SH-SY5Y (cell line): ENCODE results near the gene NECTIN1.
A peak's percentile ranks its signal among the peaks of the same experiment; 100 is the strongest.

Experiments used
- GATA2 ChIP-seq: IDR thresholded peaks from 2 replicates; pipeline ENCODE4 v1.6.1; 2011; ENCODE audit warnings: mild to moderate bottlenecking, low read depth, low read length
- GATA3 ChIP-seq: IDR thresholded peaks from 2 replicates; pipeline ENCODE4 v1.6.1; 2011; ENCODE audit warnings: low read depth, mild to moderate bottlenecking, low read length, moderate library complexity

Gene NECTIN1

GRCh38 chr11:119720311-119720913, 8.6 kb downstream of the NECTIN1 start:
- TF ChIP-seq GATA3: no peak
- TF ChIP-seq GATA2: no peak

DNA sequence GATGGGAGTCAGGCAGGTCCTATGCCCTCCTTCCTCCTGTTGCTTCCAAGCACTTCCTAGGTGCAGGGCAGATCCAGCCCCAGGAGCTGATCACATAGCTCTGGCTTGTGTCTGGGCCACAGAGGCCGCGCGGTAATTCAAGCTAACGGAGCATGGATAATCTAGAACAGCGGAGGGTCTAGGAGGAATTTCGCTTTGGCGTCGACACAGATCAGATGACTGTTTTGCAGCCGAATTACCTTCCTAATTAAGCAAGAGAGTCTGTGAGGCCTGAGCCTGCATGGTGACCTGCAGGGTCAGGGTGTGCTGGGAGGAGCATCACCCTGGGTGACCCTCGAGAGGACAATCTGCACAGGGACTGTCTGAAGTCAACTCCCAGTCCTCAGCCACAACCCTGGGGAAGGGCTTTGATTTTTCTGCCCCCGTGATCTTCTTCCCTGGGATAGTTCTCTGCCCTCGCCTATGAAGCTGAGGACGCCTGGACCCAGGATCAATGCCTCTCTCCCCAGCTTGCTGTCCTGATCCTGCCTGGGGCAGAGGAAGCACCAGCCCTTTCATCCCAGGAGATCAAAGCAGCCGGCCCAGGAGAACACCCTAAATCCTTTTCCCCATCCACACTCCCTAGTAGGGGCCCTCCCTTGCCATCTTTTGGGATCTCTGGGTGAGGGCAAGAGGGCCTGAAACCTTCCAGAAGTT, 11.0 kb downstream of the NECTIN1 start:
- TF ChIP-seq GATA2 (no peak), GATA3 (no peak)

DNA sequence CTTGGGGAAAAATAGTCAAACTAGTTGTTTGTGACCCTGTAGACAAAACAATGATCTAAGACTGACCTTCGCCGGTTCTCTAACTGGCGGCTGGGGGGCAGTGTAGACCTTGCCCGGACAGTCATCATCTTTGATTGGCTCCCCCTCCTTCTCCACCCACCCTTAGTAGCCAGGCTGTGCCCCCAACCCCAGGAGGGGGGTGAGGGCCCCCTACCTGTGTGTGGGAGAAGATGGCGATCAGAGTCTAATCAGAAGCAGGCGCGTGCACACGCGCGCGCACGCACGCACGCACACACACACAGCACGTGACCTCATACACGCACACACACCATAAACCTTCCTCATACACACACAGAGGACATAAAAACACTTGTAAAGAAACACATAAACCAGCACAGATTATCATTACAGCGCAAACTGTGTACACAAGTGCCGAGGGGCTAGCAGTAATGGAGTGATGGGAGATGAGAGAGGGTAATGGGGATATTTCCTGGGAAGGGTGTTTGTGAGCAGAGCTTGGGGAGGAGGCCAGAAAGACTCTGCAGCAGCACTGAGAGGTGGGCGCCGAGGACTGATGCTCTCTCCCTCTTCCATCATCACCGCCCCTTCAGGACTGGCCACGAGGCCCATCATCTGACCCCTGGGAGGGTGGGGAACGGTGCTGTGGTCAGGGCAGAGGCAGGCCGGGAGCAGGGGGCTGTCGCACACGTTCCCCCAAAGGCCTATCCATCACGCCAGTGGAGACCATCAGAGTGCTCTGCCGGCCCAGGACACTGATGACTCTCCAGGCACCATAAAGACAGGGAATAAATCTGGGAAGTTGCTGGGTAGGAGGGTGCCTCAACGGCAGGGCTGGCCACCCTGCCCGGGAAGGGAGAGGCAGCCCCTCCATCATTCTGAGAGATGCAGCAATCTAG, 12.2 kb downstream of the NECTIN1 start:
- TF ChIP-seq GATA3 (no peak), GATA2 (no peak)

GRCh38 chr11:119714590-119714989, 14.4 kb downstream of the NECTIN1 start:
- TF ChIP-seq GATA2 (no peak), GATA3 (no peak)

DNA sequence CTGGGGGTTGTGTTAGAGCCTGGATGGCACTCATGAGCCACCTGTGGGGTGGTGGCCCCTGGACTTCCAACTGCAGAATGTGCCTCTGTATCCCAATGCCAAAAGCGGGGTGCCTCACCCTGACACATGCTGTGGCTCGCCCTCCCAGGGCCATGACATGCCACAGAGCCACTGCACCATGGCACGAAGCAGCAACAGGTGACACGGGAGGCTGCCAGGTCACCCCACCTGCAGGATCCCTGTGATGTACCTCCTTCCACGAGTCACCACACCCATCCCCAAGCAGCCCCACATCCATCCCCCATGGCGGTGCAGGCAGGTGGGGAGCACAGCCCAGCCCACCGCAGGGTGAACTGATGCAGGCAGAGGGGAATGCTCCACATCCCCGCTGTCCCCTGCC, 14.8 kb downstream of the NECTIN1 start:
- TF ChIP-seq GATA2 (no peak), GATA3 (no peak)

GRCh38 chr11:119713359-119714040, 15.5 kb downstream of the NECTIN1 start:
- TF ChIP-seq GATA2 (peak; percentile 30; the same call in 1 of the 2 replicates), GATA3 (no peak)

GRCh38 chr11:119712459-119713358, 16.3 kb downstream of the NECTIN1 start:
- TF ChIP-seq GATA2: no peak
- no peak for TF ChIP-seq GATA3

DNA sequence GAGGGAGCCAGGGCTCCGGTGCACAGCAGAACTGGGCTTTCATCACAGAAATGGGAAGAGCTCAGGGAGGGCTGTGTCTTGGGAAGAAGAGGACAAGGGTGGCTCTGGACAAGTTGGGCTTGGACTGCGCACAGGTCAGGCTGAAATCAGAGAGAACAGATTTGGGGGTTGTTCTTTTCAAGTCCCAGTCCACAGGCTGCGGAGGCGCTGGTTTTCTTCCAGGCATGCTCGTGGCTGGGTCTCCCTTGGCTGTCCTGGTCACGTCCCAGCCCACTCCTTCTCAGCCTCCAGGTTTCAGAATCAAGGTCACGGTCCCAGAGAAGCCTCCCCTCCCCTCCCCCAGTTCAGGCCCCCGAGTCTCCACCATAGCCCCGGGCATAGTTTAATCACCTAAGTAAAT, 17.0 kb downstream of the NECTIN1 start:
- TF ChIP-seq GATA2 (no peak), GATA3 (no peak)

- TF ChIP-seq GATA2 (no peak), GATA3 (no peak)
Measured at GRCh38 chr11:119711476-119711875, 17.5 kb downstream of the NECTIN1 start.

DNA sequence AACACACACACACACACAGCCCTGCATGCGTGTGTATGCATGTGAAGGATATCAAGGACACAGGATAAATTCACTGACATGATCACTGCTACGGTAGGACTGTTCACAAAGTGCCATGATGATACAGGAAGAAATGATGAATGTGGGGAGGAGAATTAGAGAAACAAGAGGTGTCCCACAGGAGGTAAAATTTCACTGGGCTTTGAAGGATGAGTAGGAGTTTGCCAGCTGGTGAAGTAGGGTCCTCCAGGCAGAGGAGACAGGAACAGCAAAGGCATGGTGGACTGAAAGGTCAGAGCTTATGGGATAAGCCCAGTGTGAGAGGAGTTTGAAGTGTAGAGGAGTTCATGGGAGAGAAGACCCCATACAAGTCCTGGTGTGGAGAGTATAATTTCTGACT, 18.6 kb downstream of the NECTIN1 start:
- no peak for TF ChIP-seq GATA2
- no peak for TF ChIP-seq GATA3

DNA sequence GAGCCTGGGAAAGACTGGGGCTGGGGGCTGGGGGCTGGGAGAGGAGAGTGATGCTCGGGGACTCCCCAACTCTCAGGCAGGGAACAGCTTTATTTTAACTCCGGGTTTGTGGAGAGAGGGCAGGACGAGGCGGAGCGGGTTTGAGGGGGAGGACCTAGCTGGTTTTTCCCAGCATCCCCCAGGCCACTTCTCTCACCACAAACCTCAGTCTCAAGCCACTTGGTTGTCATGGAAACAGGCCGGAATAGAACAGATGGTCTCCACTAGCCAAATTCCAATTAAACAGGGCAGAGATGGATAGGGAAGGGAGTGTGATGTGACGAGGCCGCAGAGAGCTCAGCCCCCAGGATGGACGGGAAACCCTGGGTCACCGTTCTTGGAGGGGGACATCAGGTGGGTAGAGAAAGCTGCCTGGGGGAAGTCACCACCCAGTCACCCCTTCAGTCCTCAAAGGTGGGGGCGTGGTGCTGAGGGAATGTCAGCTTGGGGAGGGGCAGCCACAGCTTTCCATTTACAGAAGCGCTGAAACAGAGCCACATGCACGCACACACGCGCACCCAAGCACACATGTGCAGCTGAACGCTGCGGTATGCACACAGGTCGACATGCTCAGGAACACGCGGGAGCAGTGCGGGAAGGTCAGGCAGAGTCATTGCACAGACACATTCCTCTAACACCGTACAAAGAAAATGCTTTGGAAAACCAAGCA, 19.2 kb downstream of the NECTIN1 start:
- TF ChIP-seq GATA2 (no peak), GATA3 (no peak)

DNA sequence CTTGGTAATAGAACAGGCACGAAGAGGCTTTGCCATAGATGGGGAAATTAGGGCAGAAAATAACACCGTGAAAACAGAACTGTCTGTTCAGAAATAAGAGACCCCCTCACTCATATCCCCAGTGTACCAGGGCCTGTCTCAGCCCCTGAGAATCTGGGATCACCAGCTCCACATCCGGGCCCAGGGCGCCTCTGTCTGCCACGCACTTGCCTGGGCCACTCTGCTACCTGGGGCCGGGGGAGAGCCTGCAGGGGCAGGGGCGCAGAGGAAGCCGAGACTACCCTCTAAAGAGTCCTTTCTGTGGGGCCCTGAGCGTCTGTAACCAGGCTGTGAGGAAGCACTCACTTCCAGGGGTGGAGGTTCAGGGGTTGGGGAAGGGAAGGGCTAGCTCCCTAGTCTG, 19.8 kb downstream of the NECTIN1 start:
- TF ChIP-seq GATA2: no peak
- TF ChIP-seq GATA3: no peak
